ENCODE measurements around the gene ANKRD28. TPM values are rescaled to one million over a fixed set of nuclear protein-coding genes. Genes with fewer than 3 reads are reported as not detected.

Gene ANKRD28
- total RNA-seq, 4 donors from 2014 or later = 39.0 to 81.1 (median 49.5) TPM

DNA sequence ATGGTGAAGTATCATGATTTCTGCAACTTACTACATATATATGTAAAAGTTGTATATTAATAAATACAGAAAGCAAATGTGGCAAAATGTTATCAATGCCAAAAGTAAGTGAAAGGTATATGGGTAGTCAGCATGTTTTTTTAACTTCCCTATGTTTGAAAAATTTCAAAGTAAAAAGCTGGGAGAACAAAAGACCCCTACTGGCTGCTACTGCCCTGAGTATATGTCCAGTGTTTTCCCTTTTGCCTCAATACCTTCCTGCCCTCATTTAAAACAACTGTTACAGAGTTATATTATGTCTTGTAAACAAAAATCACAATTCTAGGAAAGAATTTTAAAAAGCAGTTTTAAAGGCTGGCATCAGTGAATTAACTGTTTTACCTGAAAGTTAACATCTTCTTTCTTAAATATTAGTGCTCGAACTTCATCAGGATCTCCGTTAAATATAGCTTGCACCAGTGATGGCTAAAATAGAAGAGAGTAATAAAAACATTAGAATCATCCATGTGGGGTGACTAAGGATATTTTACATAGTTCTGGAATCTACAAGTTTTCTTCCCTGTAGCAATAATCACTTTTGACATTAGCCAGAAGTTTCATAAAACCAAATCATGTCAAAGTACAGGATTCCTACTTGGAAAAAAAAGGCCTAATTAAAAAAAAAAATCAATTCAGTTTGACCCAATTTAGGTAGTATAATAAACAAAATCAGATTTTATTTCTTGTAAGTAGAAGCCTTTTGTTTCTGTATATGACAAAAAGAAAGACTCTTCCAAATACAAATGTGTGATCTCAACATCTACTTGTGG, 2.7 kb downstream of the ANKRD28 start:
- Histone ChIP-seq H3K36me3 (no peaks in the 10 kb centered on the region), H3K27me3 (no peaks in the 10 kb centered on the region), H3K4me3 (peak overlapping the region; percentile 2 to 44 (median 24)), H3K27ac (peak overlapping the region; percentile 82 to 91 (median 89)), H3K4me1 (peaks cover 0 to 42% (median 16%) of the 10 kb centered on the region in 4 donors), H3K9me3 (no peaks in the 10 kb centered on the region)
- in situ Hi-C loops (cut with MboI; ENCODE audit: low pct_ligation_motif_present in 1 of 4, low pct_unique_long_range_greater_than_20kb in 1 of 4, low sequenced_read_pairs in 3 of 4) (no loop called here), intact Hi-C loops (cut with DNase I; ENCODE audit: low total_unique reads) (no loop called here)
- no peak for DNase-seq
- WGBS, 2 donors (ENCODE audit: low coverage in 1 of 2) = 66 to 71% methylated on average over 2 of the region's 2 CpGs
- TF ChIP-seq, protein P1, sequence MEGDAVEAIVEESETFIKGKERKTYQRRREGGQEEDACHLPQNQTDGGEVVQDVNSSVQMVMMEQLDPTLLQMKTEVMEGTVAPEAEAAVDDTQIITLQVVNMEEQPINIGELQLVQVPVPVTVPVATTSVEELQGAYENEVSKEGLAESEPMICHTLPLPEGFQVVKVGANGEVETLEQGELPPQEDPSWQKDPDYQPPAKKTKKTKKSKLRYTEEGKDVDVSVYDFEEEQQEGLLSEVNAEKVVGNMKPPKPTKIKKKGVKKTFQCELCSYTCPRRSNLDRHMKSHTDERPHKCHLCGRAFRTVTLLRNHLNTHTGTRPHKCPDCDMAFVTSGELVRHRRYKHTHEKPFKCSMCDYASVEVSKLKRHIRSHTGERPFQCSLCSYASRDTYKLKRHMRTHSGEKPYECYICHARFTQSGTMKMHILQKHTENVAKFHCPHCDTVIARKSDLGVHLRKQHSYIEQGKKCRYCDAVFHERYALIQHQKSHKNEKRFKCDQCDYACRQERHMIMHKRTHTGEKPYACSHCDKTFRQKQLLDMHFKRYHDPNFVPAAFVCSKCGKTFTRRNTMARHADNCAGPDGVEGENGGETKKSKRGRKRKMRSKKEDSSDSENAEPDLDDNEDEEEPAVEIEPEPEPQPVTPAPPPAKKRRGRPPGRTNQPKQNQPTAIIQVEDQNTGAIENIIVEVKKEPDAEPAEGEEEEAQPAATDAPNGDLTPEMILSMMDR (IDR thresholded peaks at IDR 0.05) = no peak
- TF ChIP-seq EP300 (IDR thresholded peaks at IDR 0.05; ENCODE audit: low read depth) (no peak), POLR2AphosphoS5 (IDR thresholded peaks at IDR 0.05) (no peak), POLR2A (IDR thresholded peaks at IDR 0.05) (no peak)

DNA sequence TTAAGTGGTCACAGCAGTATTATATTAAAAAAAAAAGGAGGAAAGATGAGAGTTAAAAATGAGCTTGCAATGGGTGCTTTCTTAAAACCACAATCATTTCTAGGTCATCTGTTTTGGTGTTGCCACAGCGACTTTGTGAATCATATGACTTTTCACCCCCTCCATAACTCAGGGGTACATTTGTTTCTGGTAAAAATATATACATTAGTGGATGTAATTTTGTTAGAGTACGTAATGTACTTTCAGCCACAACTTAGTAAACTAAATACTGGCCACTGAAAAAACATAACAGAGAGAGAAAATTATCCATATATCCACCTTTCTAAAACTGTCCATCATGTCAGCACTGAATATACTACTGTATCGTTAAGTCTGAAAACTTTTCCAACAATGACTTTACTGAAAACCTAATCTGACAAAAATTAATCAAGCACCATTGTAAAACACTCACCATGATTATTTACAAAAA, 3.4 kb downstream of the ANKRD28 start:
- Histone ChIP-seq H3K36me3 (no peaks in the 10 kb centered on the region), H3K27ac (peak overlapping the region; percentile 82 to 91 (median 89)), H3K9me3 (no peaks in the 10 kb centered on the region), H3K4me1 (peaks cover 0 to 37% (median 15%) of the 10 kb centered on the region in 4 donors), H3K27me3 (no peaks in the 10 kb centered on the region), H3K4me3 (peak overlapping the region in 2 of 4 donors; percentile 32 to 44)
- TF ChIP-seq EP300 (IDR thresholded peaks at IDR 0.05; ENCODE audit: low read depth) = no peak
- no peak for TF ChIP-seq POLR2AphosphoS5 (IDR thresholded peaks at IDR 0.05)
- TF ChIP-seq, protein P1 (IDR thresholded peaks at IDR 0.05) = no peak
- no peak for TF ChIP-seq POLR2A (IDR thresholded peaks at IDR 0.05)
- in situ Hi-C loops (cut with MboI; ENCODE audit: low pct_ligation_motif_present in 1 of 4, low pct_unique_long_range_greater_than_20kb in 1 of 4, low sequenced_read_pairs in 3 of 4) = no loop called here
- intact Hi-C loops (cut with DNase I; ENCODE audit: low total_unique reads) = no loop called here
- DNase-seq = no peak
- WGBS, 2 donors (ENCODE audit: low coverage in 1 of 2) = 57% methylated on average over 3 of the region's 3 CpGs

DNA sequence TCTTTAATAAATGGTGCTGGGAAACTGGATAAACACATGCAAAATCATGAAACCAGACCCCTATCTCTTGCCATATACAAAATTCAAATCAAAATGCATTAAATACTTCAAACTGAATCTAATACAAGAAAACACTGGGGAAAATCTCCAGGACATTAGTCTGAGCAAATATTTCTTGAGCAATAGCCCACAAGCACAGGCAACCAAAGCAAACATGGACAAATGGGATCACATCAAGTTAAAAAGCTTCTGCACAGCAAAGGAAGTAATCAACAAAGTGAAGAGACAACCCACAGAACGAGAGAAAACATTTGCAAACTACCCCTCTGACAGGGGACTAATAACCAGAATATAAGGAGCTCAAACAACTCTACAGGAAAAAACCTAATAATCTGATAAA, 6.3 kb downstream of the ANKRD28 start:
- H3K27ac ChIP-seq = peak overlapping the region in 1 of 4 donors; percentile 89
- WGBS, 2 donors (ENCODE audit: low coverage in 1 of 2) = 60 to 78% methylated on average over 1 of the region's 1 CpG
- no peaks in the 10 kb centered on the region for H3K9me3 ChIP-seq
- H3K4me1 ChIP-seq = peaks cover 0 to 25% (median 2%) of the 10 kb centered on the region in 4 donors
- H3K36me3 ChIP-seq = no peaks in the 10 kb centered on the region
- H3K4me3 ChIP-seq = no peak overlapping the region
- H3K27me3 ChIP-seq = no peaks in the 10 kb centered on the region
- in situ Hi-C loops (cut with MboI; ENCODE audit: low pct_ligation_motif_present in 1 of 4, low pct_unique_long_range_greater_than_20kb in 1 of 4, low sequenced_read_pairs in 3 of 4) (no loop called here), intact Hi-C loops (cut with DNase I; ENCODE audit: low total_unique reads) (no loop called here)
- DNase-seq = no peak
- TF ChIP-seq POLR2AphosphoS5 (IDR thresholded peaks at IDR 0.05) (no peak), EP300 (IDR thresholded peaks at IDR 0.05; ENCODE audit: low read depth) (no peak), POLR2A (IDR thresholded peaks at IDR 0.05) (no peak)
- TF ChIP-seq, protein P1 (IDR thresholded peaks at IDR 0.05) = no peak

DNA sequence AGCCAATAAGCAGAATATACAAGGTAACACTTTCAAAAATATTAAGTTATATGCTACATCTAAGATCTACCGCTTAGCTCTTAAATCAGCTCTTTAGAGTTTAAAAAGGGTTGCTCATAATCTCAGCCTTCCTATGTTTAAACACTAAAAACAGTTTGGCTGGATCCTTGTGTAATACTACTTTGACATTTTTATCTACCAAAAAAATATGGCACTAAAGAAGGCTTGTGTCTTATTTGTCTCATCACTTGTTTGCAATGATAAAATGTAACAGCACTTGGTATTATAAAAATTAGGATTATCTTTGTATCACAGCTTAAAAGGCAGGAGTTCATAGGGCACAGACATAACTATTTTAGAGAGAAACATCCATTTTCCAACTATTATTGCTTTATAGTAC, 9.8 kb downstream of the ANKRD28 start:
- TF ChIP-seq POLR2AphosphoS5 (IDR thresholded peaks at IDR 0.05) (no peak), EP300 (IDR thresholded peaks at IDR 0.05; ENCODE audit: low read depth) (no peak), POLR2A (IDR thresholded peaks at IDR 0.05) (no peak)
- TF ChIP-seq, protein P1 (IDR thresholded peaks at IDR 0.05) = no peak
- H3K36me3 ChIP-seq = no peaks in the 10 kb centered on the region
- peaks cover 8 to 22% (median 11%) of the 10 kb centered on the region in 4 donors for H3K4me1 ChIP-seq
- in situ Hi-C loops (cut with MboI; ENCODE audit: low pct_ligation_motif_present in 1 of 4, low pct_unique_long_range_greater_than_20kb in 1 of 4, low sequenced_read_pairs in 3 of 4) (no loop called here), intact Hi-C loops (cut with DNase I; ENCODE audit: low total_unique reads) (no loop called here)
- no peaks in the 10 kb centered on the region for H3K9me3 ChIP-seq
- no peak overlapping the region for H3K4me3 ChIP-seq
- WGBS, 2 donors (ENCODE audit: low coverage in 1 of 2) = 82 to 94% methylated on average over 1 of the region's 1 CpG
- peak overlapping the region in 1 of 4 donors; percentile 8 for H3K27ac ChIP-seq
- no peak for DNase-seq
- H3K27me3 ChIP-seq = no peaks in the 10 kb centered on the region

Data from transverse colon (tissue), 4 donors.